HG03060 (cell line): Measurements from ENCODE around the gene CBR3.
A peak's percentile ranks its signal among the peaks of the same experiment; 100 is the strongest.

Experiments
- ATAC-seq: cut with Tn5 transposase; IDR thresholded peaks from one replicate; pipeline ENCODE4 v1.9.1; 2021; ENCODE audit warnings: low read depth, moderate number of reproducible peaks; ENCODE audit not compliant: unreplicated experiment

The CBR3 gene

DNA sequence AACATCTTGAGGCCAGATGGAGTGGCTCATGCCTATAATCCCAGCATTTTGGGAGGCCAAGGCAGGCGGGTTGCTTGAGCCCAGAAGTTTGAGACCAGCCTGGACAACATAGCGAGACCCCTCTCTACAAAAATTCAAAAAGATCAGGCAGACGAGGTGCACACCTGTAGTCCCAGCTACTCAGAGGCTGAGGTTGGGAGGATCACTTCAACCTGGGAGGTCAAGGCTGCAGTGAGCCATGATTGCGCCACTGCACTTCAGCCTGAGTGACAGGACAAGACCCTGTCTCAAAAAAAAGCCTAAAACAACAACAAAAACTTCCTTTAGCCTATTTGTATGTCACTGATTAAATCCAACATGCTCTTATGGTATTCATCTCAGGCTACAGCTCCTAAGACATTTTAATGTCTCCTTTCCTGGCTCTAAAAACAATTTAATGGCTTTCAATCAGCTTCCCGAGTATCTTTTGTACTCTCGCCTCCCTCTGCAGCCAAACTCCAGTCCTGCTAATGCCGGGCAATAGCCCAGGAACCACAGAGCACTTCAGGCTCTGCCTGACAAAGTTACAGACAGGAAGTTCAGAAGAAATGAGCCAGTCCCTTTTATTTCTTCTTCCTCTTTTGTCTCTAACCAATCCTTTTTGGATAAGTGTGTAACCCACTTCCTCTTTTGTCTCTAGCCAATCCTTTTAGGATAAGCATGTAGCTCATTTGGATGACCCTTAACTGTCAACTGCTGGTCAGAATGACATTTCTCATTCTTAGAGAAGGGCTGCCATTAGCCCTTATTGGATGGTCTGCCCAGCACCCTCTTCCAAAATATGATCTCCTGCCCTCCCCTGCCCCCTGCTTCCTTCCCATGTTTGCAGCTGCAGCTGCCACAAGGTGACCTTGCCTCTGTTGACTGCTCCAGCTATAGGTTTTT is 15.2 kb downstream of the CBR3 start:
- peak; percentile 59 for ATAC-seq

DNA sequence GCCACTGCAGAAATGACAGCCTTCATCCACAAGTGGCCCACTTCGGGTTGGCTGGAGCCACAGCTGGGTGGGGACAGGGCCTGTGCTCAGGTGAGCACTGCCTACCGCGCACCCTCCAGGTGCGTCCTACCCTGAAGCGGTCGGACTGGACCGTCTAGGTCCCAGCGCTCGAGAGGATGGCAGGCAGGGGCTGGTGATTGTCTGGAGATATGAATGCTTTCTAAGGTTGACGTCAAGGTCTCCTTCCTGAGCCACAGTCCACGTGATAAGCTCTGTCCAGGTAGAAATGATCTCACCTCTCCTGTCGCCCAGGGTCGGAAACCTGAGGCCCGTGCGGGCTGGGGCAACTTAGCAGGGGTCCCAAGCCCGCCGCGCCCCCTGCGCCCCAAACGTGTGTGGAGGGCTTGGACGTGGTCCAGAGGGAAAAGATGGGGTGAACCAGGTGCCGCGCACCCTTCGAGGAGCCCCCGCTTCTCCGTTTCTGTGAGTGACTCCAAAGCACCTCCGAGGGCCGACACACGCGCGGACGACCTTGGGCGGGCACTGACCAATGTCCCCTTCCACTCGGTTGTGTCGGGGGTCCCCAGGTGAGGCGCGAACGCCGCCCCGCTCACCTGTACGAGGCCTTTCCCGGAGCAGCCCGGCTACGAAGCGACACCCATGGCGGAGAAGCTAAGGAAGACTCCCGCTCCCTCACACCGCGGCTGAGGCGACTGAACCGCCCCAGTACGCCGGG is 20.9 kb downstream of the CBR3 start:
- ATAC-seq = no peak

DNA sequence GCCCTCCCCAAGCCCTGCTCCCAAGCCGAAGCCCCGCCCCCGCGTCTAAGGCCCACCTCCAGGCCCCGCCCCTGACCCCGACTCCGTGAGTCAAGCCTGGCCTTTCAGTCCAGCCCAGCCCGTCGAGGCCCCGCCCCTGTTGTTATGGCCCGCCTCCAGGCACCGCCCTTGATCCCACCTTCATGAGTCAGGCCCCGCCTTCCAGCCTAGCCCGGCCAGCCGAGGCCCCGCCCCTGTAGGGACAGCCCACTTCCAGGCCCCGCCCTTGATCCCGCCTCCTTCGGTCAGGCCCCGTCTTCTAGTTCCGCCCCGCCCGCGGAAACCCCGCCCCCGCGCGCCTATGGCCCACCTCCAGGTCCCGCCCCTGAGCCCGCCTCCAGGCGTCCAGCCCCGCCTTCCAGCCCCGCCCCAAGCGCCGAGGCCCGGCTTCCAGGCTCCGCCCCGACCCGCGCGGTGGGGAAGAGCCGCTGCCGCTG is 21.5 kb downstream of the CBR3 start:
- ATAC-seq = peak; percentile 78

DNA sequence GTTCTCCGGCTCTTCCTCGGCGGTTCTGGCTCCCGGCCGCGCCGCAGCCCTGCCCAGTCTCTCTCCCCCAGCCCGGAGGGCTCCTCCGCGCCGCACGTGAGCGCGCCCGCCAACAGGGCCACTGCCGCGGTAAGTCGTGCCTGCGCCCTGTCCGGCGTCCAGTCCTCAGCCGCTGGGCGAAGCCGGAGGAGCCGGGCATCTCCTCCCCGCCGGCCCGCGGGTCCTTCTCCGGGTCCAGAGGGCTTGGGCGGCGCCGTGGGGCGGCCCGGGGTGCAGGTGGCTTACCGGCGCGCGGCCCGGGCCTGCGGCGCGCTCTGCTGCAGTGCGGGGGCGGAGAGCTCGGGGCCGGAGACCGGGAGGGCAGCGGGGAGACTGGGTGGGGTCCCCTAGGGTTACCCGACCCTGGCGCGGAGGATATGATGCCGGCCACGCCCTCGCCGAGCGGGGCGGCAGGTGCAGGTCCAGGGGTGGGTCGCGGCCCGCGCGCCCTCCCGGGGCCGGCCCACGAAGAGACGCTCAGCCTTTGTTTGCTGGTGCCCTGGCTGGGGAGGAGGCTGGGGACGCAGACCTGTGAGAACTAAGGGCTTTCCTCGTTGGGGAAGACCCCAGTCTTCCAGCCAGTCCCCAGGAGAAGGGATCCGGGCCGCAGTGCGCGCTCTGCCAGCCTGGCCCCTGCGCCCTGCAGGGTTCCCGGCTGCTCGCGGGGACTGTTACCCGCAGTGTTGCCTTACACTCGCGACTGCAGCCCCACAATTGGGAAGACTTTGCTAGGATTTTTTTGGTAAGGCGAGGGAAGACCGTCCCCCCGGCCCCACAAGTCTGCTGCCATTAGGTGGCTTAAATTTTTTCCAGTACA is 22.2 kb downstream of the CBR3 start, which contains the start of gene DOP1B:
DOP1B (plus strand) TSS at position 10 of the 856 bp plus-strand sequence. CDS start 7,910 bp downstream, outside the sequence.
- ATAC-seq = peak; percentile 3

DNA sequence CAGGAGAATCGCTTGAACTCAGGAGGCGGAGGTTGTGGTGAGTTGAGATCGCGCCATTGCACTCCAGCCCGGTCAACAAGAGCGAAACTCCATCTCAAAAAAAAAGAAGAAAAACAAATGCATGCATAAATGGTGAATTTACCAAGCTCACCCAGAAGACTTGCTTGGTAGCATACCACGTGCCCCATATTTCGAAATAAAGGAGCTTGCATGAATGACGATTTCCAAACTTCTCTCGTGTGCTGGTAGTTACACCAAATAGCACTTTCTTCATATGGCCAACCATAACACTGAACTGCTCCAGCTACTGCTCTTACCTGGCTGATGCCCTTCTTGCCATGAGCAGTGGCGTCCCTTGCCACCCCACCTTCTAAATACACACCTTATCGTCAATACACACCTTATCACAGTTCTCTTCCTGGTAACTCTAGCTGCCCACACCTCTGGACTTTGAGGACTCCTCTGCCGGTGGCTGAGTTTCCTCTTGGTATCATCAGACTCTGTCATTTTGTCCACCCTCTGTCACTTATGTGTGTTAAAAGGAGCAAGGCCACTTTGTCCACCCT is 24.6 kb downstream of the CBR3 start:
- no peak for ATAC-seq

DNA sequence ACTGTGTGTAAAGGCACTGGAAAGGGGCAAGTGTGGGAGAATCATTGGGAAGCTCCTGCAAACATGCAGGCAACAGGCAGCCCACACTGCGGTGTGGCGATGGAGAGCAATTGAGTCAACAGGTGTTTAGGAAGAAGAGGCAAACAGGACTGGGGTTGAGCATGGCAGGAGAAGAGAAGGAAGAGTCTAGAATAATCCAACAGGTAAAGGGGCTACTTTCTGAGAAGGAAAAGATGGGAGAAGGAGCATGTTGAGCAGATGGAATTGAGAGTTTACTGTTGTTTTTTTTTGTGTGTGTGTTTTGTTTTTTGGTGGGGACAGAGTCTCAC is 25.9 kb downstream of the CBR3 start:
- ATAC-seq = no peak

DNA sequence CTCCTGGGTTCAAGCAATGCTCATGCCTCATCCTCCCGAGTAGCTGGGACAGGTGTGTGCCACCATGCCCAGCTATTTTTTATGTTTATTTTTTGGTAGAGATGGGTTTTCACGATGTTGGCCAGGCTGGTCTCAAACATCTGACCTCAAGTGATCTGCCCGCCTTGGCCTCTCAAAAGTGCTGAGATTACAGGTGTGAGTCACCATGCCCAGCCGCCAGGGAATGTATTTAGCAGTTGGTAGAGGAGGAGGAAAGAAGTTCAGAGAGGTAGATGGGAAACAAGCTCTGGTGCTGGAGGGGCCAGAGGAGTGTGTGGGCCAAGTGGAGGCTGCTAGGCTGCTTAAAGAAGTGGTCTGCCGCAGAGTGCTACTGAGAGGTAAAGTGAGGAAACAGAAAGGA is 27.8 kb downstream of the CBR3 start:
- ATAC-seq = no peak

DNA sequence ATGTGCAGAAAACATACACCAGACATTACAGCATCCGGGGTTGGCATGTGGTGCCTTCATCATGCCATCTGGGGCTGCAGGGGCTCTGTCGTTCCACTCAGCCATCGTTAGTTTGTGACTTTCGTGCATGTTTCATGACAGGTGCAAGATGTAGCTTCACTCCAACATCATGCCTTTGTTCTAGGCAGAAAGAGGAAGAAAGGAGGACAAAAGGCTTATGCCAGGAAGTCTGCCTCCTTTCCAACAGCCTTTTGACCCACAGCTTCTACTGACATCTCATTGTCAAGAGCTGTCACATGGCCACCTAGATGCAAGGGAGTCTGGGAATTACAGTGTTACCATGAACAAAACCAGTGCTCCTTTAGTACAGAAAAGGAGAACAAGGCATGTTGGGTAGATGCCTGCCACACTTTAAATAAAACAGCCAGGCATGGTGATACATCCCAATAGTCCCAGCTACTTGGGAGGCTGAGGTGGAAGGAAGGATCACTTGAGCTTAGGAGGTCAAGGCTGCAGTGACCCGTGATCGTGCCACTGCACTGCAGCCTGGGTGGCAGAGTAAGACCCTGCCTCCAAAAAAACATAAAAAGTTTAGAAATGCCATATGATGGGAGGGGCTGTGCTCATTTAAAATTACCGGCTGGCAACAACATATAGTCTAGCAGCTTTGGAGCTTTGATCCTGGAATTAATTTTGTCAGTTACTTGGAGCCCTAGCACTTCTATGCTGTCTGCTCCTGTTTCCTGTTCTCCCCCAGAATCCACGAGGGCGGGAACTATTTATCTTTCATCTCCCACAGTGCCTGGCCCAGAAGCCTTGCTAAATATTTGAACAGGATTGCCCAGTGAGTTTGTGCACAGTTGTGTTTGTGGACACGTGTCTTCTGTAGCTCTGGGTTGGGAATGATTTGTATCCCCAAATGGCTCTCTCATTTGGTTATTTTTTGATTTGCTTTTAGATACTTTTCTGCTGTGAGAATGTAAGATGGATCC is 29.2 kb downstream of the CBR3 start:
- ATAC-seq = no peak

DNA sequence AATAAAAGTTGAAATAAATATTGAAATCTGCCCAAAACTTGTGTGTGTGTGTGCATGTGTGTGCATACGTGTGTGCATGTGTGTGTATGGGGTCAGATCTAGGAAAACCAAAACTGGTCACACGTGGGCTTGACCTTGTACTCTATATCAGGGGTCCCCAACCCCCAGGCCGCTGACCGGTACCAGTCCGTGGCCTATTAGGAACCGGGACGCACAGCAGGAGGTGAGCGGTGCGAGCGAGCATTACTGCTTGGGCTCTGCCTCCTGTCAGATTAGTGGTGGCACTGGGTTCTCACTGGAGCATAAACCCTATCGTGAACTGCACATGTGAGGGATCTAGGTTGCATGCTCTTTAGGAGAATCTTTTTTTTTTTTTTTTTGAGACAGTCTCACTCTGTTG is 30.5 kb downstream of the CBR3 start:
- no peak for ATAC-seq

DNA sequence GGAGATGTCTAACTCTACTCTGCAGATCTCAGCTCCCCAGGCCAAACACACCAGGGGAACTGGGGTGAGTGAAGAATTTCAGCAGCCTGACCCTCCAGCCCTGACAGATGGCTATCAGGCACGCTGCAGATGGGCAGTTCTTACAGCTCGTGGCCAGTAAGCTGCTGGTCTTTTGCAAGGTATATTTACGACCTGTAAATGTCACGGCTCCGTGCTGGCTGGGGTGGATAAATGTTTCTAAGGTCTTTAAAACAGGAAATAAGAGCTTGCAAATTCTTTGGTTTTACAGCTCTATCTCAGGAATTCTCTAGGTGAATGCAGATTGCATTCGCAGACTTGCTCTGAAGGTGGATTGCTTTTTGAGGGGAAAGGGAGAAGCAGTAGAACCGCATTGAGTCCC is 31.8 kb downstream of the CBR3 start:
- ATAC-seq = no peak

DNA sequence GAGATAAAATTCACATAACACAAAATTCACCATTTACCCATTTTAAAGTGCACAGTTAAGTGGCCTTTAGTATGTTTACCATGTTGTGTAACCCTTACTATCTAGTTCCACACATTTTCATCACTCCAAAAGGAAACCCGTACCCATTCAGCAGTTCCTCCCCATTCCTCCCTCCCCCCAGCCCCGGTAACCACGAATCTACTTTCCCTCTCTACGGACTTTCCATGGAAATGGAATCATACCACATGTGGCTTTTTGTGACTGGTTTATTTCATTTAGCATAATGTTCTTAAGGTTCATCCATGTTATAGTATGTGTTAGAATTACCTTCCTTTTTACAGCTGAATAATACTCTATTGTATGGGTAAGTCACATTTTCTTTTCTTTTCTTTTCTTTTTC is 32.7 kb downstream of the CBR3 start:
- no peak for ATAC-seq

DNA sequence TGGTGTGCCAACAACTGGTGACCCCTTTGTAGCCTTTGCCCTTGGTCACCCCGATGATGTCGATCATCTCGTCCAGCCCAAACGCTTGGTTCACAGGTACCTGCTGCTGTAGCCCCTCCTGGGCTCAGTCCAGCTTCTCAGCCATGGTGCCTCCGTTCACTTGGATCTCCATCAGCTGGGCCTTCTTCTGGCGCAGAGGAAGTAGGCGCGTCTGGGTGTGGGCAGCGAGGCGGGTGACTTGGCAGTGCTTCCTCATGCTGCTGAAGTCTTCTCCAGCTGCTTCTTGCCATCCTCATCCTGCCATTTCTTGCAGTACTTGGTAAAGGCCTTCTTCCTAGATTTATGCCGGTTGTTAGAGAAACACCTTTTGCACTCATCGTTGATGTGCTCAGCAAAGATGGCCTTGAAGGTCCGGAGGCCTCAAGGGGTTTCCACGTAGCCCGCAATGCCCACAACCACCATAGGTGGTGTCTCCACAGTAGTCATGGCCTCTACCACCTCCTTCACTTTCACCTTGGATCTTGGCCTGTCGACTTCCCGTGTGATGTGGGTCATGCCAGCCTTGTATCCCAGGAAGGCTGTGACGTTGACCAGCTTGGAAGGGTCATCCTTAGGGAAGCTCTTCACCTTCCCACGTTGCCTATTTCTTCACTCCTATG is 34.7 kb downstream of the CBR3 start:
- no peak for ATAC-seq

DNA sequence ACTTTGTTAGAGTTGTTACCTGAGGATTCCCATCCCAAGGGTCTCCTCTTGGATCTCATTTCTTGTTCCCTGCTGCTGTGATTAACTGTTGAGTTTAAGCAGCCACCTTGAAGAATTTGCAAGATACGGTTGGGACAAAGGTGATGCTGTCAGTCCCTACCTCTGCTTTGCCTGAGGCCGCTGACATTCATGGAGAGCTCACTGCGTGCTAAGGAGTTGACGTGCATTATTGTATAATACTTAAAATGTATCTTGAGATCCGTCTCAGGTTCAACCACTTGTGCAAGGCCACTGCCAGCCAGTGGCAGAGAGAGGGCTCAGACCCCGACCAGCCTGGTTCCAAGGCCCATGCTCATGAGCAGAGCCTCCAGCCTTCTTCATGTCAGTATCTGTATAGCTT is 35.9 kb downstream of the CBR3 start:
- no peak for ATAC-seq

DNA sequence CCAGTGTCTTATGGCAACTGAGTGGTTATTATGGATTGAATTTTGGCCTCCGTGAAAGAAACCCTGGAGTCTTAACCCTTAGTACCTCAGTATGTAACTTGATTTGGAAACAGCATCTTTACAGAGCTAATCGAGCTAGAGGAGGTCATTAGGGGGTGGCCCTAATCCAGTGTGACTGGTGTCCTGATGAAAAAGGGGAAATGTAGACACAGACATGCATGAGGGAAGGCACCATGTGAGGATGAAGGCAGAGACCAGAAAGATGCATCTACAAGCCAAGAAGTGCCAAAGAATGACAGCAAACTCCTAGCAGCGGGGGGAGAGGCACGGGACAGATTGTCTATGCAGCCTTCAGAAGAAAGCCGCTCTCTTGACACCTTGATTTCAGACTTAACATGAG is 36.5 kb downstream of the CBR3 start:
- no peak for ATAC-seq

DNA sequence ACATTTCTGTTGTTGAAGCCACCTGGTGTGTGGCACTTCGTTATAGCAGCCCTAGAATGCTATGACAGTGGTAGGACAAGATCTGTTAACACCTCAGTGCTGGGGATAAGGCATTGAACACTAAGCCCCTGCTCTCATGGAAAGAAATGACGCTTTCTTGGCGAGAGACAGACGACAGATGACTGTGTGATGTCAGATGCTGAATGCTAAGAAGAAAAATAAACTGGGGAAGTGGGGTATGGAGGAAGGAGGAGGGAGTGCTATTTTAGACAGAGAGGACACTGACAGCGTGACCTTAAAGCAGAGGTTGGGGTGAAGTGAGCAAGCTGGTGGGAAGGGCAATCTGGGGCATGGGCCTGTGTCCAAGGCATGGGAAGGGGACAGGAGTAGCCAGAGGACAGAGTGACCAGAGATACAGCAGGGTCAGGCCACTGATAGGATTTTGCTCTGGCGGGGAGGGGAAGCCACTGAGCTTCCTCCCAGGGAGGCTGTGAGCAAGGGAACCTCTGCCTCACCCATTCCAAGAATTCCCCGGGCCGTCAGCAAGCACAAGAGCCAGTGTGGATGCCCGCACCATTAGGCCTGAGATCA is 37.0 kb downstream of the CBR3 start:
- ATAC-seq = no peak

DNA sequence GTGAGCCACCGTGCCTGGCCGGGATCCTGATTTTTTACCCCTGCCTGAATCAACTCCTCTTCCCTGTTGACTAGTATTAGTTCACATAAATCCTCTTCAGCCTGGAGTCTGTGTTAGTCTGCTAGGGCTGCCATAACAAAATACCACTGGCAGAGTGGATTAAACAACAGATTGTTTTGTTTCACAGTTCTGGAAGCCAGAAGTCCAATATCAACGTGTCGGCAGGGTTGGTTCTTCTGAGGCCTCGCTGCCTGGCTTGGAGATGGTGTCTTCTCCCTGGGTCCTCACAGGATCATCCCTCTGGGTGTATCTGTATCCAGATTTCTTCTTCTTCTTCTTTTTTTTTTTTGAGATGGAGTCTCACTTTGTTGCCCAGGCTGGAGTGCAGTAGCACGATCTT is 39.9 kb downstream of the CBR3 start:
- ATAC-seq = no peak

DNA sequence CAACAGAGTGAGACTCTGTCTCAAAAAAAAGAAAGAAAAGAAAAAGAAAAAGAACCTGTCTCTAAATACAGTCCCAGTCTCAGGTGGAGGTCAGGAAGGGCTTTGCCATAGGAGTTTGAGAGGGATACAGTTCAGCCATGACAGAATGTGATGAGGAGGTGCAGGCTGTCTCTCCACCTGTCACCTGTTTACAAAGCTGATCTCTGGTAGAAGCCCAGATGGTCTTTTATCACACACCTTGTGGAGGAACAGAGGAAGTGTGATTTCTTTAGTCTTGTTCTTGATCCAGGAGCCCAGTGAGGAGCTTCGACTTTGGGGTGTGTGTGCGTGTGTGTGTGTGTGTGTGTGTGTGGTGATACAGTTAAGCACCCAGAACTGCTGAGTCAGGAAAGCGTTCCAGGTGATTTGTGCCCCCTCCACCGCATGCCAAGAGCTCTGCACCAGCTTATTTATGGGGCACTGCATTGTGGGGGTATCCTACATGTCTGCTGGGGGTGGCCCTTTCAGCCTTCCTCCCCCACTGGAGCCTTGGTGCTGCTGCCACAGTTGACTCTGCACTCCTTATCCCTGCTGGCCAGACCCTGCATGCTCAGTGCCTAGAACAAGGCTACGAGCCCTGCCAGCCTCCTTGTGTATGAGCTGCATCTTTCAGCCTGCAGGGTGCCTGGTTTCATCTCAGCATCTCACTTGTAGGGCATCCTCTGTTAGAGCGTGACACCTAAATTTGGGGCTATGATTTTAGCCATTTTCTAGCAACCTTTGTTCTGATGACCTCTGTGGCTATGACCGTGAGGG is 41.1 kb downstream of the CBR3 start:
- no peak for ATAC-seq

DNA sequence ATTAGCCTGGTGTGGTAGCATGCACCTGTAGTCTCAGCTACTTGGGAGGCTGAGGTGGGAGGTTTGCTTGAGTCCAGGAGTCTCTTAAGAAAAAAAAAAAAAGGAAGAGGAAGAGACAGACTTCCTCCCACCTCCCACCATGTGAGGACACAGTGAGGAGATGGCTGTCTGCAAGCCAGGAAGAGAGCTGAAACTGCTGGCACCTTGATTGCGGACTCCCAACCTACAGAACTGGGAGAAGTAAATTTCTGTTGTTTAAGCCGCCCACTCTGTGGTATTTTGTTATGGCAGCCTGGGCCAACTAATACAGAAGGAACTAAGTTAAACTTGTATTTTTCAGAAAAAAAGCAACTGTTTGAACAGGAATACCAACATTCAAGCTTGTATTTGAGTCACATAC is 43.5 kb downstream of the CBR3 start:
- ATAC-seq = no peak
